ENCODE measurements around the gene SLC45A1. TPM values are rescaled to one million over a fixed set of nuclear protein-coding genes. Genes with fewer than 3 reads are reported as not detected.

The SLC45A1 gene
- total and polyA plus RNA-seq, 2 of the 4 experiments (the other 2 are of a cell fraction), result 0.72 to 3.9 TPM

- no TSS peak for BruUV-seq (replicated peaks)
- H2BK120ac ChIP-seq (ENCODE audit: low read depth, low read length), result peak overlapping the region; percentile 100
- WGBS, 2 experiments (ENCODE audit: extremely low coverage in 2 of 2, insufficient read length in 1 of 2), result 86% methylated on average over 6 of the region's 10 CpGs; no CpG with 5 or more reads in 1 of the 2 experiments
- DNase-seq, result peak; percentile 58
- H3K4me3 ChIP-seq (ENCODE audit: insufficient read depth, low read depth, low read length), result no peak overlapping the region
- no peak overlapping the region for H2AFZ ChIP-seq (replicated peaks; ENCODE audit: low read length, poor library complexity)
- no peak for ATAC-seq (ENCODE audit: low read depth)
- H3K14ac ChIP-seq (replicated peaks; ENCODE audit: low read depth, low read length), result peak overlapping the region; percentile 1; the same call in 1 of the 2 replicates
- peak overlapping the region; percentile 88 for H3K4ac ChIP-seq (ENCODE audit: low read depth, low read length)
- ChIA-PET POLR2A (ENCODE audit: unreplicated experiment) (interaction anchor here (0.7 kb wide), 1 partner anchor 29 kb away, joined by 6 read pairs; no protein-coding TSS in a partner anchor), CTCF (interaction anchor here (1.4 kb wide), 1 partner anchor 8 kb away, joined by 3 read pairs; no protein-coding TSS in a partner anchor)
- no peak overlapping the region for H2BK5ac ChIP-seq (ENCODE audit: low read depth, low read length, poor library complexity, severe bottlenecking)
- no peak overlapping the region for H3K23ac ChIP-seq (ENCODE audit: low read depth, low read length)
- no peak overlapping the region for H3K4me2 ChIP-seq (ENCODE audit: low read depth, low read length)
- H2BK15ac ChIP-seq (ENCODE audit: low read depth, low read length), result peak overlapping the region; percentile 98; the same call in 2 of the 3 replicates
- H4K20me1 ChIP-seq (ENCODE audit: insufficient read depth, low read length), result no peaks in the 10 kb centered on the region
- H3K27ac ChIP-seq (ENCODE audit: insufficient read depth, low read length), result no peak overlapping the region
- no peak overlapping the region for H3K9ac ChIP-seq (ENCODE audit: low read depth, low read length)
- H2AK9ac ChIP-seq (replicated peaks; ENCODE audit: low read depth, low read length, poor library complexity), result no peak overlapping the region
- peaks cover 13% of the 10 kb centered on the region for H3K4me1 ChIP-seq (ENCODE audit: control insufficient read depth, insufficient read depth, low read length)
- dilution Hi-C loops (cut with HindIII; ENCODE audit: low sequenced_read_pairs, unreplicated experiment) (no loop called here), in situ Hi-C loops (cut with MboI; ENCODE audit: low sequenced_read_pairs) (no loop called here), intact Hi-C loops (cut with micrococcal nuclease) (no loop called here)
- H2AK5ac ChIP-seq (ENCODE audit: low read depth, low read length), result peak overlapping the region; percentile 96
- H4K5ac ChIP-seq (ENCODE audit: low read depth, low read length), result no peak overlapping the region
- H3K9me3 ChIP-seq (ENCODE audit: control insufficient read depth, insufficient read depth, low read length), result no peaks in the 10 kb centered on the region
- peak overlapping the region; percentile 77 for H2BK20ac ChIP-seq (ENCODE audit: low read depth, low read length)
- 0 out of 2 replicates have a peak overlapping the region, but pooled peaks have one; percentile 37 for H3K18ac ChIP-seq (ENCODE audit: low read depth, low read length)
- 0 out of 4 replicates have a peak, but pooled peaks cover 0 to 3% of the 10 kb centered on the region in 2 experiments for H3K79me1 ChIP-seq (ENCODE audit: low read depth in 1 of 2, low read length in 2 of 2)
- H4K8ac ChIP-seq (ENCODE audit: low read depth in 2 of 2, low read length in 2 of 2), result peak overlapping the region; percentile 95 to 97
- peaks cover 12% of the 10 kb centered on the region for H3K9me1 ChIP-seq (ENCODE audit: insufficient read depth, low read length)
- peaks cover 9% of the 10 kb centered on the region; the same call in 1 of the 2 replicates for H3K36me3 ChIP-seq (ENCODE audit: control insufficient read depth, insufficient read depth, low read length)
- no peak for TF ChIP-seq RAD21 (IDR thresholded peaks at IDR 0.05; ENCODE audit: low read length)
- TF ChIP-seq ELK1 (IDR thresholded peaks at IDR 0.05; ENCODE audit: borderline replicate concordance, low read depth, low read length), result no peak
- TF ChIP-seq MAZ (IDR thresholded peaks at IDR 0.05; ENCODE audit: borderline replicate concordance, low read depth, low read length), result no peak
- TF ChIP-seq RFX5 (IDR thresholded peaks at IDR 0.05; ENCODE audit: low read depth, low read length), result no peak
- TF ChIP-seq RCOR1 (IDR thresholded peaks at IDR 0.05; ENCODE audit: insufficient replicate concordance, low read length), result no peak
- no peak for TF ChIP-seq NFE2L2 (IDR thresholded peaks at IDR 0.05; ENCODE audit: low read depth, low read length)
- TF ChIP-seq, protein P1, sequence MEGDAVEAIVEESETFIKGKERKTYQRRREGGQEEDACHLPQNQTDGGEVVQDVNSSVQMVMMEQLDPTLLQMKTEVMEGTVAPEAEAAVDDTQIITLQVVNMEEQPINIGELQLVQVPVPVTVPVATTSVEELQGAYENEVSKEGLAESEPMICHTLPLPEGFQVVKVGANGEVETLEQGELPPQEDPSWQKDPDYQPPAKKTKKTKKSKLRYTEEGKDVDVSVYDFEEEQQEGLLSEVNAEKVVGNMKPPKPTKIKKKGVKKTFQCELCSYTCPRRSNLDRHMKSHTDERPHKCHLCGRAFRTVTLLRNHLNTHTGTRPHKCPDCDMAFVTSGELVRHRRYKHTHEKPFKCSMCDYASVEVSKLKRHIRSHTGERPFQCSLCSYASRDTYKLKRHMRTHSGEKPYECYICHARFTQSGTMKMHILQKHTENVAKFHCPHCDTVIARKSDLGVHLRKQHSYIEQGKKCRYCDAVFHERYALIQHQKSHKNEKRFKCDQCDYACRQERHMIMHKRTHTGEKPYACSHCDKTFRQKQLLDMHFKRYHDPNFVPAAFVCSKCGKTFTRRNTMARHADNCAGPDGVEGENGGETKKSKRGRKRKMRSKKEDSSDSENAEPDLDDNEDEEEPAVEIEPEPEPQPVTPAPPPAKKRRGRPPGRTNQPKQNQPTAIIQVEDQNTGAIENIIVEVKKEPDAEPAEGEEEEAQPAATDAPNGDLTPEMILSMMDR (conservative IDR thresholded peaks at IDR 0.05; ENCODE audit: low read depth, low read length), result no peak
- TF ChIP-seq SMC3 (IDR thresholded peaks at IDR 0.05; ENCODE audit: low read depth, low read length), result no peak
- TF ChIP-seq CEBPB (IDR thresholded peaks at IDR 0.05; ENCODE audit: low read depth, low read length), result no peak
- TF ChIP-seq POLR2A (IDR thresholded peaks at IDR 0.05; ENCODE audit: low read depth, low read length), result no peak
- no peak for TF ChIP-seq MXI1 (IDR thresholded peaks at IDR 0.05; ENCODE audit: borderline replicate concordance, low read depth, low read length)
- no peak for TF ChIP-seq BHLHE40 (IDR thresholded peaks at IDR 0.05; ENCODE audit: low read depth, low read length)
- no peak for TF ChIP-seq MAFK (IDR thresholded peaks at IDR 0.05; ENCODE audit: low read depth, low read length)
- TF ChIP-seq FOS (IDR thresholded peaks at IDR 0.05; ENCODE audit: low read depth, low read length), result no peak
- TF ChIP-seq USF2 (IDR thresholded peaks at IDR 0.05; ENCODE audit: low read depth, low read length), result no peak
- TF ChIP-seq CHD1 (IDR thresholded peaks at IDR 0.05; ENCODE audit: low read depth, low read length), result no peak
- peak overlapping the region; percentile 100 for H4K91ac ChIP-seq (ENCODE audit: insufficient read depth, low read depth, low read length)
- H3K56ac ChIP-seq (ENCODE audit: extremely low read depth, insufficient read depth, low read length), result no peak overlapping the region
- H3K27me3 ChIP-seq (ENCODE audit: control insufficient read depth, insufficient read depth, low read length), result no peaks in the 10 kb centered on the region
Measured at GRCh38 chr1:8342325-8342724, 24.4 kb downstream of the SLC45A1 start.

Data from IMR-90 (cell line).